Epithelial cell of prostate (primary cell): Measurements from ENCODE around the gene FOXI1.
"Not testable (repeated sequence)": the region's sequence is repeated elsewhere in the genome, so short reads cannot be mapped to it uniquely, and the experiment has no call there.

Experiments used
- DNase-seq: peaks from one replicate; pipeline ENCODE4 v3.0.0-alpha.2; 2011; ENCODE audit warnings: low read depth, low spot score
- H3K27ac ChIP-seq: fragments of 450-650 bp; 2 replicates; pipeline ENCODE4 v1.5.1; 2017; ENCODE audit warnings: mild to moderate bottlenecking

FOXI1 gene

GRCh38 chr5:170087168-170087817, 18.4 kb upstream of the FOXI1 start:
- no peak overlapping the region for H3K27ac ChIP-seq
- no peak for DNase-seq

- H3K27ac ChIP-seq = no peak overlapping the region
- DNase-seq = no peak
Measured at GRCh38 chr5:170092455-170093101, 13.1 kb upstream of the FOXI1 start.

- not testable (repeated sequence) for H3K27ac ChIP-seq, DNase-seq
Measured at GRCh38 chr5:170094329-170094728, 11.4 kb upstream of the FOXI1 start.

GRCh38 chr5:170095646-170096045, 10.1 kb upstream of the FOXI1 start:
- H3K27ac ChIP-seq = no peak overlapping the region
- DNase-seq = no peak

- no peak for DNase-seq
- H3K27ac ChIP-seq = no peak overlapping the region
Measured at GRCh38 chr5:170097934-170098333, 7.8 kb upstream of the FOXI1 start.

- H3K27ac ChIP-seq = no peak overlapping the region
- DNase-seq = no peak
Measured at GRCh38 chr5:170100066-170100943, 5.4 kb upstream of the FOXI1 start.

- no peak overlapping the region for H3K27ac ChIP-seq
Measured at GRCh38 chr5:170103447-170103846, 2.2 kb upstream of the FOXI1 start.

GRCh38 chr5:170104299-170104698, 1.4 kb upstream of the FOXI1 start:
- no peak overlapping the region for H3K27ac ChIP-seq

More at GRCh38 chr5:170103447-170103846, 2.2 kb upstream of the FOXI1 start:
- no peak for DNase-seq

GRCh38 chr5:170104710-170105109, 987 bp upstream of the FOXI1 start:
- no peak for DNase-seq
- H3K27ac ChIP-seq = no peak overlapping the region

More at GRCh38 chr5:170104299-170104698, 1.4 kb upstream of the FOXI1 start:
- DNase-seq = no peak

GRCh38 chr5:170107674-170108073, 2.0 kb downstream of the FOXI1 start:
- DNase-seq = no peak
- no peak overlapping the region for H3K27ac ChIP-seq

- H3K27ac ChIP-seq = no peak overlapping the region
- no peak for DNase-seq
Measured at GRCh38 chr5:170108266-170108785, 2.6 kb downstream of the FOXI1 start.

- no peak overlapping the region for H3K27ac ChIP-seq
- no peak for DNase-seq
Measured at GRCh38 chr5:170109059-170110031, 3.6 kb downstream of the FOXI1 start.

GRCh38 chr5:170110403-170111087, 4.8 kb downstream of the FOXI1 start:
- H3K27ac ChIP-seq = no peak overlapping the region
- no peak for DNase-seq

- no peak for DNase-seq
- H3K27ac ChIP-seq = no peak overlapping the region
Measured at GRCh38 chr5:170111088-170111785, 5.5 kb downstream of the FOXI1 start.

- H3K27ac ChIP-seq = no peak overlapping the region
- DNase-seq = no peak
Measured at GRCh38 chr5:170112876-170113521, 7.3 kb downstream of the FOXI1 start.

- no peak overlapping the region for H3K27ac ChIP-seq
- DNase-seq = no peak
Measured at GRCh38 chr5:170113522-170113900, 7.8 kb downstream of the FOXI1 start.

- no peak overlapping the region for H3K27ac ChIP-seq
- DNase-seq = no peak
Measured at GRCh38 chr5:170114271-170114670, 8.6 kb downstream of the FOXI1 start.

- DNase-seq = no peak
- no peak overlapping the region for H3K27ac ChIP-seq
Measured at GRCh38 chr5:170115925-170116324, 10.2 kb downstream of the FOXI1 start.
